Liver (tissue), 3 donors: ENCODE results near the gene NF1.

Experiments used
- ATF3 ChIP-seq: IDR thresholded peaks from 2 replicates; pipeline ENCODE4 v1.6.1; 2016; ENCODE audit warnings: antibody characterized with exemption
- CTCF ChIP-seq: fragments of 150-350 bp; IDR thresholded peaks from 2 replicates; pipeline ENCODE4 v1.5.1; 2017; ENCODE audit warnings: improper control_type of control experiment, low read depth, low read length; ENCODE audit not compliant: missing input control
- FOXA1 ChIP-seq: IDR thresholded peaks from 2 replicates; pipeline ENCODE4 v1.6.1; 2016; ENCODE audit warnings: antibody characterized with exemption
- GABPA ChIP-seq, 2 donors: IDR thresholded peaks in 1 of 2; conservative IDR thresholded peaks in 1 of 2; 2 replicates each; pipeline ENCODE4 v1.6.1; 2016; ENCODE audit warnings: antibody characterized with exemption in 2 of 2, mild to moderate bottlenecking in 1 of 2, moderate library complexity in 1 of 2
- JUND ChIP-seq, 2 donors: IDR thresholded peaks; 2 replicates each; pipeline ENCODE4 v1.6.1; 2016; ENCODE audit warnings: antibody characterized with exemption in 2 of 2
- MAX ChIP-seq: IDR thresholded peaks from 2 replicates; pipeline ENCODE4 v1.6.1; 2016; ENCODE audit warnings: antibody characterized with exemption
- RAD21 ChIP-seq, 2 donors: IDR thresholded peaks; 2 replicates each; pipeline ENCODE4 v1.6.1; 2016; ENCODE audit warnings: antibody characterized with exemption in 2 of 2, mild to moderate bottlenecking in 2 of 2
- REST ChIP-seq: IDR thresholded peaks from 2 replicates; pipeline ENCODE4 v1.6.1; 2016; ENCODE audit warnings: antibody characterized with exemption, mild to moderate bottlenecking
- RXRA ChIP-seq, 2 donors: IDR thresholded peaks; 2 replicates each; pipeline ENCODE4 v1.6.1; 2017 to 2018; ENCODE audit warnings: antibody characterized with exemption in 2 of 2, mild to moderate bottlenecking in 1 of 2
- TAF1 ChIP-seq: conservative IDR thresholded peaks from 2 replicates; pipeline ENCODE4 v1.6.1; 2016; ENCODE audit warnings: antibody characterized with exemption, mild to moderate bottlenecking
- YY1 ChIP-seq: IDR thresholded peaks from 2 replicates; pipeline ENCODE4 v1.6.1; 2016; ENCODE audit warnings: antibody characterized with exemption, mild to moderate bottlenecking
- donor health status: healthy.
- donor health status: healthy.

- no peak for TF ChIP-seq CTCF
- no peak for TF ChIP-seq RAD21 (IDR thresholded peaks at IDR 0.05)
- TF ChIP-seq ATF3: no peak
- TF ChIP-seq TAF1: no peak
- no peak for TF ChIP-seq MAX
- no peak for TF ChIP-seq RXRA (IDR thresholded peaks at IDR 0.05)
- no peak for TF ChIP-seq GABPA (IDR thresholded peaks at IDR 0.05 in 1 of 2, conservative IDR thresholded peaks at IDR 0.05 in 1 of 2)
- no peak for TF ChIP-seq JUND (IDR thresholded peaks at IDR 0.05)
- no peak for TF ChIP-seq YY1
- no peak for TF ChIP-seq FOXA1
- no peak for TF ChIP-seq REST
These were observed 43.3 kb upstream of the NF1 start for GRCh38 chr17:31051506-31051905.
